Right atrium auricular region (tissue), 2 donors: Measurements from ENCODE around the gene TPD52L1. TPM values are rescaled to one million over a fixed set of nuclear protein-coding genes. Genes with fewer than 3 reads are reported as not detected.

Experiments
- DNase-seq: peaks from one replicate; pipeline ENCODE4 v3.0.0-alpha.2; 2019; ENCODE audit warnings: low spot score
- H3K27ac ChIP-seq, 2 donors: fragments of 200-600 bp; sonication (generic); 1 replicate in 1 of 2; 2 replicates in 1 of 2; pipeline ENCODE4 v1.5.1; 2016 to 2019
- H3K27me3 ChIP-seq, 2 donors: fragments of 200-600 bp; sonication (generic); one replicate each; pipeline versions ENCODE4 v1.5.1 to v1.6.0; 2017 to 2019
- H3K36me3 ChIP-seq: fragments of 200-600 bp; sonication (generic); one replicate; pipeline ENCODE4 v1.5.1; 2016
- H3K4me1 ChIP-seq, 2 donors: fragments of 200-600 bp; sonication (generic); one replicate each; pipeline versions ENCODE4 v1.5.1 to v1.6.0; 2017 to 2019
- H3K4me3 ChIP-seq, 2 donors: fragments of 200-600 bp; sonication (generic); 1 replicate in 1 of 2; 2 replicates in 1 of 2; pipeline ENCODE4 v1.5.1; 2017 to 2019; ENCODE audit warnings: mild to moderate bottlenecking in 1 of 2, moderate library complexity in 1 of 2
- H3K9me3 ChIP-seq, 2 donors: fragments of 200-600 bp; sonication (generic); one replicate each; pipeline ENCODE4 v1.5.1; 2019
- CTCF ChIP-seq, 2 donors: fragments of 200-600 bp; sonication (generic); IDR thresholded peaks; one replicate each; pipeline ENCODE4 v1.5.1; 2019; ENCODE audit warnings: antibody characterized with exemption in 2 of 2
- total RNA-seq, 2 donors: library from RNA; depleted of rRNA; stranded (reverse); fragments of >200 nt; gene quantifications; one replicate each; pipeline ENCODE4 v1.1.0, GENCODE V29; 2016

The TPD52L1 gene
- total RNA-seq, 2 donors from 2014 or later, result 29.4 to 96.7 TPM

DNA sequence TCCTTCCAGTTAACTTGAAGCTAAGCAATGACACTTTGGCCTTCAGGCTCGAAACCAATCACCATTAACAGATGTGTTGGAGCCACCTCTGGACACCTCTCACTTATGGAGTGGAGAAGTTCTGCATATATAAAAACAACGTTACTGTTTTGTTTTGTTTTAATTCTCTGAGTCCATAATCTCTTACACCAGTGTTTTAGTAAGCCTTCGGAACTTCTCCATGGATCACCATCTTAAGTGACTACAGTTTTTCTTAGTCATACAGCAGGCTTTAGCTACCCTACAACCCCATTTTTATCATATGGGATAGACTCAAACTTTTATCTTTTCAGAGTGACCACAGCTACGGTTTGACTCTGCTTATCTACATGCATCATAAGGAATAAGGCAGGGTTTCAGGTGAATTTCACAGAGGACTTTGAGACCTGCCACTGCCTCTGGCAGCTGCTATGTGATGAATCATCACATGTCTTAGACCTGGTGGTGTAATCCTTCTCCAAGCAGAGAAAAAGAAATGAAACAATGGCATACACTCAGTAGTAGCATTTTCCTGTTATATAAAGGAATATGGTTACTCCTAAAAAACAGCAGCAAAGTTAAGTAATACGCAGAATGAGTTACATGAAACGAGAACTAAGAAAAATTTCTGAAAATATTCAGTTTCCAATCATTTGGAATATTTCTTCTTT is 153.7 kb downstream of the TPD52L1 start:
- no peak for DNase-seq
- no peak for TF ChIP-seq CTCF (IDR thresholded peaks at IDR 0.05)
- Histone ChIP-seq H3K4me1 (no peaks in the 10 kb centered on the region), H3K36me3 (no peaks in the 10 kb centered on the region), H3K27me3 (no peaks in the 10 kb centered on the region), H3K27ac (no peak overlapping the region), H3K9me3 (no peaks in the 10 kb centered on the region), H3K4me3 (no peak overlapping the region)

- H3K36me3 ChIP-seq, result no peaks in the 10 kb centered on the region
- H3K4me1 ChIP-seq, result no peaks in the 10 kb centered on the region
- H3K9me3 ChIP-seq, result no peaks in the 10 kb centered on the region
- no peak for TF ChIP-seq CTCF (IDR thresholded peaks at IDR 0.05)
- DNase-seq, result no peak
- no peaks in the 10 kb centered on the region for H3K27me3 ChIP-seq
- H3K27ac ChIP-seq, result no peak overlapping the region
- H3K4me3 ChIP-seq, result no peak overlapping the region
Measured at GRCh38 chr6:125307964-125308615, 154.5 kb downstream of the TPD52L1 start.

DNA sequence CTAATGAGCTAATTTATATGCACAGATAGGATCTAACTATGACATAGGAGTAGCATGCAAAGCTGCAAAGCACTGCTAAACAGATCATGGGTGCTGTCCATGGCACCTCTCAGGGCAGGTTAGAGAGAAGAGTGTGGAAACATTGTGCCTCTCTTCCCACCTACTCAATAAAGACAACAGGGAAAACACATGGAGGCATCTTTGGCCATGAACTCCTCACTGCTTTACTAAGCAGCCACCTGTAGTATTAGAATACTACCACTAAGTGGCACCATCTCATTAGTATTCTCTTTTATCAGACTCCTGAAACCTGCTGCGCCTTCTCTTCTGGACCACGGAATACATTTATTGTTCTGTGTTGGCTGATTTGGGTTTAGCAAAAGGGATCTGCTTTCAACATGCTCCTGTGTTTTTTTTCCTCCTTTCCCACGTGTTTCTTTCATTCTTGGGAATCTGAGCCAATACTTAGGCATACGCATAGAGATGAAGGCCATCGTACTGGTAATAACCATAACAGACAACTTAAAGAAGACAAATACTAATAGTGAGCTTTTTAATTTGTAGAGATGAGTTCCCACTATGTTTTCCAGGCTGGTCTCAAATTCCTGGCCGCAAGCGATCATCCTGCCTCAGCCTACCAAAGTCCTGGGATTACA is 157.5 kb downstream of the TPD52L1 start:
- Histone ChIP-seq H3K4me1 (no peaks in the 10 kb centered on the region), H3K27me3 (no peaks in the 10 kb centered on the region), H3K9me3 (no peaks in the 10 kb centered on the region), H3K4me3 (no peak overlapping the region), H3K27ac (no peak overlapping the region), H3K36me3 (no peaks in the 10 kb centered on the region)
- TF ChIP-seq CTCF (IDR thresholded peaks at IDR 0.05), result peak; percentile 56 to 86
- no peak for DNase-seq

- Histone ChIP-seq H3K4me1 (no peaks in the 10 kb centered on the region), H3K9me3 (no peaks in the 10 kb centered on the region), H3K4me3 (no peak overlapping the region), H3K36me3 (no peaks in the 10 kb centered on the region), H3K27ac (no peak overlapping the region), H3K27me3 (no peaks in the 10 kb centered on the region)
- no peak for DNase-seq
- no peak for TF ChIP-seq CTCF (IDR thresholded peaks at IDR 0.05)
Measured at GRCh38 chr6:125312478-125312877, 158.9 kb downstream of the TPD52L1 start.

DNA sequence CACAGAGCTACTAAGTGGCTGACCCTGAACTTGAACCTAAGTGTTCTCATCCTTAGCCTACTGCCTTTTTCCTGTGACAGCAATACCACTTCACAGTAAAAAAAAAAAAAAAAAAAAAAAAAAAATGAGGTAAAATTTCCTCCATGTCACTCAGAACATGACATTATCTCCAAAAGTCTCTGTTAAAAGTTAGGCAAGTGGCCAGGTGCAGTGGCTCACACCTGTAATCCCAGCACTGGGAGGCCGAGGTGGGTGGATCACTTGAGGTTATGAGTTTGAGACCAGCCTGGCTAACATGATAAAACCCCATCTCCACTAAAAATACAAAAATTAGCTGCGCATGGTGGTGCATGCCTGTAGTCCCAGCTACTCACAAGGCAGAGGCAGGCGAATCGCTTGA is 159.4 kb downstream of the TPD52L1 start:
- Histone ChIP-seq H3K36me3 (no peaks in the 10 kb centered on the region), H3K27me3 (no peaks in the 10 kb centered on the region), H3K4me1 (no peaks in the 10 kb centered on the region), H3K27ac (no peak overlapping the region), H3K4me3 (no peak overlapping the region), H3K9me3 (no peaks in the 10 kb centered on the region)
- DNase-seq, result no peak
- no peak for TF ChIP-seq CTCF (IDR thresholded peaks at IDR 0.05)

Other genes with a start within 250 kb of the TPD52L1 start
- 10 to 100 TPM; 12.7 to 14.1 TPM for gene RNF217, start 191.3 kb upstream of the TPD52L1 start, total RNA-seq
- gene HDDC2, start 148.2 kb downstream of the TPD52L1 start, total RNA-seq, result 10 to 100 TPM; 85.7 to 98.7 TPM